Calu3 (cell line): ENCODE measurements around the gene SLC6A6. TPM values are rescaled to one million over a fixed set of nuclear protein-coding genes. Genes with fewer than 3 reads are reported as not detected.

ENCODE experiments used
- BruUV-seq: library from RNA; stranded (reverse); fragments of 400-500 nt; replicated peaks from 2 replicates; lab custom pipeline; 2021; lab: Mats Ljungman, UMichigan
- CTCF ChIA-PET: fragments of 300-600 bp; sonication (Branson Sonifier 250); formaldehyde crosslinking; loops from one replicate; lab custom pipeline; 2022; ENCODE audit warnings: antibody characterized with exemption; lab: Charles Lee
- DNase-seq: peaks from one replicate; pipeline ENCODE4 v3.0.0; 2022
- H3K27ac Mint-ChIP-seq: one replicate; pipeline ENCODE4 v1.8.0; 2022; ENCODE audit warnings: mixed read lengths; ENCODE audit not compliant: unreplicated experiment
- H3K27me3 Mint-ChIP-seq: one replicate; pipeline ENCODE4 v1.8.0; 2022; ENCODE audit warnings: mixed read lengths; ENCODE audit not compliant: unreplicated experiment
- H3K36me3 Mint-ChIP-seq: one replicate; pipeline ENCODE4 v1.8.0; 2022; ENCODE audit warnings: mild to moderate bottlenecking, moderate library complexity, mixed read lengths; ENCODE audit not compliant: insufficient read depth, unreplicated experiment
- H3K4me1 Mint-ChIP-seq: one replicate; pipeline ENCODE4 v1.8.0; 2022; ENCODE audit warnings: mild to moderate bottlenecking, low read depth, mixed read lengths; ENCODE audit not compliant: unreplicated experiment
- H3K4me3 Mint-ChIP-seq: one replicate; pipeline ENCODE4 v1.8.0; 2022; ENCODE audit warnings: mild to moderate bottlenecking, low read depth, moderate library complexity, mixed read lengths; ENCODE audit not compliant: unreplicated experiment
- H3K9me3 Mint-ChIP-seq: one replicate; pipeline ENCODE4 v1.8.0; 2022; ENCODE audit warnings: low read depth, mixed read lengths; ENCODE audit not compliant: unreplicated experiment
- CTCF ChIP-seq: fragments of 200-600 bp; IDR thresholded peaks from one replicate; pipeline ENCODE4 v1.8.0; 2022; ENCODE audit warnings: antibody characterized with exemption; ENCODE audit not compliant: unreplicated experiment
- intact Hi-C: fragments of 100-400 bp; cut with micrococcal nuclease; formaldehyde crosslinking; loops from one replicate; pipeline ENCODE4 v1.10.0; 2022; ENCODE audit not compliant: unreplicated experiment
- total RNA-seq: library from RNA; stranded (reverse); gene quantifications from 2 replicates; pipeline ENCODE4 v1.2.3, GENCODE V29; 2022

SLC6A6 gene
- total RNA-seq, 1 experiment from 2014 or later: 46.3 TPM

- H3K4me3 Mint-ChIP-seq: no peak overlapping the region
- intact Hi-C loops: loop anchor here (5.0 kb wide), 1 partner anchor 276 kb away; no protein-coding TSS in a partner anchor
- no peaks in the 10 kb centered on the region for H3K4me1 Mint-ChIP-seq
- H3K27ac Mint-ChIP-seq: no peak overlapping the region
- H3K27me3 Mint-ChIP-seq: peaks cover 28% of the 10 kb centered on the region
- CTCF ChIA-PET: interaction anchor here (1.9 kb wide), 1 partner anchor 42 kb away, joined by 4 read pairs; no protein-coding TSS in a partner anchor
- no peak for DNase-seq
- H3K36me3 Mint-ChIP-seq: no peaks in the 10 kb centered on the region
- no peak for TF ChIP-seq CTCF
- BruUV-seq: no TSS peak
- peaks cover 2% of the 10 kb centered on the region for H3K9me3 Mint-ChIP-seq
These were observed 103.5 kb downstream of the SLC6A6 start for GRCh38 chr3:14505803-14506500.

- no peak for TF ChIP-seq CTCF
- peaks cover 2% of the 10 kb centered on the region for H3K9me3 Mint-ChIP-seq
- H3K4me3 Mint-ChIP-seq: no peak overlapping the region
- BruUV-seq: no TSS peak
- H3K4me1 Mint-ChIP-seq: no peaks in the 10 kb centered on the region
- intact Hi-C loops: loop anchor here (5.0 kb wide), 1 partner anchor 276 kb away; no protein-coding TSS in a partner anchor
- H3K36me3 Mint-ChIP-seq: no peaks in the 10 kb centered on the region
- no peak overlapping the region for H3K27ac Mint-ChIP-seq
- CTCF ChIA-PET: no interaction called here
- no peak for DNase-seq
- peaks cover 31% of the 10 kb centered on the region for H3K27me3 Mint-ChIP-seq
These were observed 104.4 kb downstream of the SLC6A6 start for GRCh38 chr3:14506626-14507304.

GRCh38 chr3:14507305-14507741 is 104.9 kb downstream of the SLC6A6 start:
- no peaks in the 10 kb centered on the region for H3K36me3 Mint-ChIP-seq
- peaks cover 2% of the 10 kb centered on the region for H3K9me3 Mint-ChIP-seq
- H3K27ac Mint-ChIP-seq: no peak overlapping the region
- intact Hi-C loops: loop anchor here (5.0 kb wide), 1 partner anchor 275 kb away; no protein-coding TSS in a partner anchor
- DNase-seq: no peak
- H3K4me3 Mint-ChIP-seq: no peak overlapping the region
- no peaks in the 10 kb centered on the region for H3K4me1 Mint-ChIP-seq
- H3K27me3 Mint-ChIP-seq: peaks cover 31% of the 10 kb centered on the region
- BruUV-seq: no TSS peak
- no peak for TF ChIP-seq CTCF
- CTCF ChIA-PET: no interaction called here

- CTCF ChIA-PET: interaction anchor here (1.9 kb wide), 1 partner anchor 39 kb away, joined by 9 read pairs; no protein-coding TSS in a partner anchor
- no peak overlapping the region for H3K27ac Mint-ChIP-seq
These were observed 105.5 kb downstream of the SLC6A6 start for GRCh38 chr3:14507757-14508504.

More at GRCh38 chr3:14507757-14508504, 105.5 kb downstream of the SLC6A6 start:
- Mint-ChIP-seq H3K9me3 (no peaks in the 10 kb centered on the region), H3K4me3 (no peak overlapping the region), H3K4me1 (no peaks in the 10 kb centered on the region), H3K36me3 (no peaks in the 10 kb centered on the region), H3K27me3 (peaks cover 31% of the 10 kb centered on the region)
- no TSS peak for BruUV-seq
- DNase-seq: no peak
- no peak for TF ChIP-seq CTCF
- intact Hi-C loops: loop anchor here (2.0 to 5.0 kb wide), 2 partner anchors 274 to 413 kb away; no protein-coding TSS in a partner anchor
